Brain microvascular endothelial cell (primary cell): ENCODE measurements around the gene TAS1R3.

Source experiments
- DNase-seq: peaks from one replicate; pipeline ENCODE4 v3.0.0-alpha.2; 2020
- H3K27ac ChIP-seq: fragments of 250-450 bp; sonication (Bioruptor Pico); 2 replicates; pipeline ENCODE4 v1.5.1; 2020; ENCODE audit warnings: mild to moderate bottlenecking, moderate library complexity
- H3K27me3 ChIP-seq: fragments of 250-450 bp; sonication (Bioruptor Pico); replicated peaks from 2 replicates; pipeline ENCODE4 v1.5.1; 2020; ENCODE audit warnings: mild to moderate bottlenecking
- H3K36me3 ChIP-seq: fragments of 250-450 bp; sonication (Bioruptor Pico); replicated peaks from 2 replicates; pipeline ENCODE4 v1.5.1; 2020; ENCODE audit warnings: mild to moderate bottlenecking
- H3K4me3 ChIP-seq: 2 replicates; pipeline ENCODE4 v1.5.1; 2011; ENCODE audit warnings: low read depth, mild to moderate bottlenecking, control low read depth, low read length, moderate library complexity
- in situ Hi-C: cut with HindIII; loops from 2 replicates; pipeline ENCODE4 v1.10.0; 2017; ENCODE audit warnings: low sequenced_read_pairs, low pct_ligation_motif_present
- TF ChIP-seq, protein P1 (sequence below): IDR thresholded peaks from 2 replicates; pipeline ENCODE4 v1.5.1; 2011; ENCODE audit warnings: low read depth, mild to moderate bottlenecking, moderate library complexity, low read length, control low read depth, inconsistent platforms; ENCODE audit errors: missing control alignments

Gene TAS1R3

GRCh38 chr1:1291023-1291528 is 40.0 kb upstream of the TAS1R3 start:
- in situ Hi-C loops, result no loop called here
- H3K4me3 ChIP-seq, result no peak overlapping the region
- TF ChIP-seq, protein P1, sequence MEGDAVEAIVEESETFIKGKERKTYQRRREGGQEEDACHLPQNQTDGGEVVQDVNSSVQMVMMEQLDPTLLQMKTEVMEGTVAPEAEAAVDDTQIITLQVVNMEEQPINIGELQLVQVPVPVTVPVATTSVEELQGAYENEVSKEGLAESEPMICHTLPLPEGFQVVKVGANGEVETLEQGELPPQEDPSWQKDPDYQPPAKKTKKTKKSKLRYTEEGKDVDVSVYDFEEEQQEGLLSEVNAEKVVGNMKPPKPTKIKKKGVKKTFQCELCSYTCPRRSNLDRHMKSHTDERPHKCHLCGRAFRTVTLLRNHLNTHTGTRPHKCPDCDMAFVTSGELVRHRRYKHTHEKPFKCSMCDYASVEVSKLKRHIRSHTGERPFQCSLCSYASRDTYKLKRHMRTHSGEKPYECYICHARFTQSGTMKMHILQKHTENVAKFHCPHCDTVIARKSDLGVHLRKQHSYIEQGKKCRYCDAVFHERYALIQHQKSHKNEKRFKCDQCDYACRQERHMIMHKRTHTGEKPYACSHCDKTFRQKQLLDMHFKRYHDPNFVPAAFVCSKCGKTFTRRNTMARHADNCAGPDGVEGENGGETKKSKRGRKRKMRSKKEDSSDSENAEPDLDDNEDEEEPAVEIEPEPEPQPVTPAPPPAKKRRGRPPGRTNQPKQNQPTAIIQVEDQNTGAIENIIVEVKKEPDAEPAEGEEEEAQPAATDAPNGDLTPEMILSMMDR, result no peak
- peaks cover 3% of the 10 kb centered on the region for H3K36me3 ChIP-seq
- DNase-seq, result no peak
- H3K27me3 ChIP-seq, result no peaks in the 10 kb centered on the region
- H3K27ac ChIP-seq, result no peak overlapping the region

GRCh38 chr1:1291548-1292441 is 39.3 kb upstream of the TAS1R3 start:
- DNase-seq, result peak; percentile 51

GRCh38 chr1:1292442-1292779 is 38.7 kb upstream of the TAS1R3 start:
- peaks cover 5% of the 10 kb centered on the region for H3K36me3 ChIP-seq
- no peaks in the 10 kb centered on the region for H3K27me3 ChIP-seq
- in situ Hi-C loops, result no loop called here
- H3K4me3 ChIP-seq, result no peak overlapping the region
- no peak for DNase-seq
- TF ChIP-seq, protein P1, result no peak
- no peak overlapping the region for H3K27ac ChIP-seq

More at GRCh38 chr1:1291548-1292441, 39.3 kb upstream of the TAS1R3 start:
- Histone ChIP-seq H3K27ac (no peak overlapping the region), H3K4me3 (no peak overlapping the region), H3K36me3 (peaks cover 4% of the 10 kb centered on the region), H3K27me3 (no peaks in the 10 kb centered on the region)
- TF ChIP-seq, protein P1, result peak; percentile 76
- in situ Hi-C loops, result no loop called here

DNA sequence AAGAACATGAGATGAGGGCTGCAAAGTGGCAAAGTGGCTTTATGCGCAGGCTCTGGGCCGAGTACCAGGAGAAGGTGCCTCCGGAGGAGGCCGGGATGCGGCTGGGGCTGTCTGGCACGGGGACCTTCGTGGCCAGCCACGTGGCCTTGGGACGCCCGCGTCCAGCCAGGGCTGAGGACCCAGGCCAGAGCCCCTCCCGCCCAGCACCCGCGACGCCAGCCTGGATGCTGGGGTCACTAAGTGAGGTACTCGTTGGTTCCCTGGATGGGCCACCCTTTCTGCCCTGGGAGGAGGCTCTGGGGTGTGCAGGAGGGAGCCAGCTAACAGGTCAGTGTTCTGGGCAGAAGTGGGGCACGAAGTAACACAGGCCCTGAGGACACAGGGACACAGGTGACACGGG is 38.2 kb upstream of the TAS1R3 start:
- in situ Hi-C loops, result no loop called here
- Histone ChIP-seq H3K27ac (no peak overlapping the region), H3K4me3 (no peak overlapping the region), H3K36me3 (peaks cover 5% of the 10 kb centered on the region), H3K27me3 (no peaks in the 10 kb centered on the region)
- no peak for DNase-seq
- TF ChIP-seq, protein P1, result no peak

GRCh38 chr1:1293263-1294249 is 37.5 kb upstream of the TAS1R3 start:
- TF ChIP-seq, protein P1, result no peak
- Histone ChIP-seq H3K27me3 (no peaks in the 10 kb centered on the region), H3K27ac (no peak overlapping the region), H3K36me3 (peaks cover 5% of the 10 kb centered on the region), H3K4me3 (no peak overlapping the region)
- no peak for DNase-seq
- in situ Hi-C loops, result no loop called here
